Astrocyte of the cerebellum (primary cell): ENCODE results near the gene DNMT1.
A peak's percentile ranks its signal among the peaks of the same experiment; 100 is the strongest.

Experiments used
- DNase-seq: peaks from one replicate; pipeline ENCODE4 v3.0.0-alpha.2; 2011; ENCODE audit warnings: low read depth
- H3K4me3 ChIP-seq: 2 replicates; pipeline ENCODE4 v1.5.1; 2011; ENCODE audit warnings: mild to moderate bottlenecking, low read depth, low read length, moderate library complexity
- in situ Hi-C: cut with HindIII; loops from 2 replicates; pipeline ENCODE4 v1.10.0; 2017; ENCODE audit warnings: low sequenced_read_pairs
- TF ChIP-seq, protein P1 (sequence below): IDR thresholded peaks from 2 replicates; pipeline ENCODE4 v1.5.1; 2012; ENCODE audit warnings: low read length, low read depth, moderate library complexity, mild to moderate bottlenecking; ENCODE audit errors: missing control alignments

DNMT1 gene

DNA sequence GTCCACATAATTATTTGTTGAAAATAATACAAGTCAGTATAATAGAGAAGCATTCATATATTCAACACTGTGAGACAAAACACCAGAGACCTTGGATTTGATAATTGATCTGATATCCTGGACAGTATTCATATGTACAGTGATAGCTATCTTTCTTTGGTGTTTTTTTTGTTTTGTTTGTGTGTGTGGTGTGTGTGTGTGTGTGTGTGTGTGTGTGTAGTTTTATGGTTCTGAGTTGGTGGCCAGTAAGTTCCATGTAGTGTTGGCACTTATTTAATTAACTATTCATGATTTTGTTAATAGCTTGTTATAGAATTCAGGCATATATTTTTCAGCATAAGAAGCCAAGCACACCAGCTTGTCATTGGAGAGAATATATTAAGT is 90.6 kb downstream of the DNMT1 start:
- H3K4me3 ChIP-seq, result no peak overlapping the region

DNA sequence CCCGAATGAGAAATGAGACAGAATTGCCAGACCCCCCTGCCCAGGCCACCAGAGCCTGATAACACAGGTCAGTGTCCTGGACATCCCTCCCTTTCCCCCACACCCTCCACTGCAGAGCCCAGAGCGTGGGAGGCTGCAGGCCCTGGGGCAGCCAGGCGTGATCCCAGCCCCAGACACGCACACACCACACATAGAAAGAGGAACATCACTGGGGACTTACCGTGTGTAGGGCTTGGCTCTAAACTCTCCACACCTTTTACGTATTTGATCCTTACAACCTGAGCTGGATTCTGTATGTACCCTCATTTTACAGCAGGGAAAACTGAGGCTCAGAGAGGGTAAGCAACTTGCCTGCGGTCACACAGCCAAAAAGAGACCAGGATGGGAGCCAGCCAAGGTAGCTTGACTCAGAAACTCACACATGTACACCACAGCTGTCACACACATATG is 91.9 kb downstream of the DNMT1 start:
- no peak overlapping the region for H3K4me3 ChIP-seq
- in situ Hi-C loops, result no loop called here
- no peak for DNase-seq
- TF ChIP-seq, protein P1, sequence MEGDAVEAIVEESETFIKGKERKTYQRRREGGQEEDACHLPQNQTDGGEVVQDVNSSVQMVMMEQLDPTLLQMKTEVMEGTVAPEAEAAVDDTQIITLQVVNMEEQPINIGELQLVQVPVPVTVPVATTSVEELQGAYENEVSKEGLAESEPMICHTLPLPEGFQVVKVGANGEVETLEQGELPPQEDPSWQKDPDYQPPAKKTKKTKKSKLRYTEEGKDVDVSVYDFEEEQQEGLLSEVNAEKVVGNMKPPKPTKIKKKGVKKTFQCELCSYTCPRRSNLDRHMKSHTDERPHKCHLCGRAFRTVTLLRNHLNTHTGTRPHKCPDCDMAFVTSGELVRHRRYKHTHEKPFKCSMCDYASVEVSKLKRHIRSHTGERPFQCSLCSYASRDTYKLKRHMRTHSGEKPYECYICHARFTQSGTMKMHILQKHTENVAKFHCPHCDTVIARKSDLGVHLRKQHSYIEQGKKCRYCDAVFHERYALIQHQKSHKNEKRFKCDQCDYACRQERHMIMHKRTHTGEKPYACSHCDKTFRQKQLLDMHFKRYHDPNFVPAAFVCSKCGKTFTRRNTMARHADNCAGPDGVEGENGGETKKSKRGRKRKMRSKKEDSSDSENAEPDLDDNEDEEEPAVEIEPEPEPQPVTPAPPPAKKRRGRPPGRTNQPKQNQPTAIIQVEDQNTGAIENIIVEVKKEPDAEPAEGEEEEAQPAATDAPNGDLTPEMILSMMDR, result no peak

More for the DNA sequence above, 90.6 kb downstream of the DNMT1 start:
- no peak for DNase-seq
- in situ Hi-C loops, result no loop called here
- TF ChIP-seq, protein P1, result no peak

DNA sequence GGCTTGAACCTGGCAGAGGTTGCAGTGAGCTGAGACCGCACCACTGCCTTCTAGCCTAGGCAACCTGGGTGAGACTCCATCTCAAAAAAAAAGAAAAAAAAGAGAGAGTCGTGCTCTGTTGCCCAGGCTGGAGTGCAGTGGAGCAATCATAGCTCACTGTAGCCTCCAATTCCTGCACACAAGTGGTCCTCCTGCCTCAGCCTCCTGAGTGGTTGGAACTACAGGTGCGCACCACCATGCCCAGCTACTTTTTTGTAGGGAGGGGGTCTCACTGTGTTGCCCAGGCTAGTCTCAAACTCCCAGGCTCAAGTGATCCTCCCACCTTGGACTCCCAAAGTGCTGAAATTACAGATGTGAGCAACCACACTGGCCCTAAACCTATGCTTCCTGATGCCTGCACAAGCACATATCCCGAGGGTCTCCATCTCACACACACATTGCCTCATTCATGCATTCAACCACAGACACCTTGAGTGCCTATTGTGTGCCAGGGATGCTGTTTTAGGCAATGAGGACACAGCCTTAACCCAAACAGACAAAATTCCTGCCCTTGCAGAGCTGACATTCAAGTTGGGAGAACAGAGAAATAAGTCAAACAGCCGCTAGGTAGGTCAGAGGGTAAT is 94.5 kb downstream of the DNMT1 start:
- no peak for DNase-seq
- TF ChIP-seq, protein P1, result no peak
- in situ Hi-C loops, result no loop called here
- no peak overlapping the region for H3K4me3 ChIP-seq

DNA sequence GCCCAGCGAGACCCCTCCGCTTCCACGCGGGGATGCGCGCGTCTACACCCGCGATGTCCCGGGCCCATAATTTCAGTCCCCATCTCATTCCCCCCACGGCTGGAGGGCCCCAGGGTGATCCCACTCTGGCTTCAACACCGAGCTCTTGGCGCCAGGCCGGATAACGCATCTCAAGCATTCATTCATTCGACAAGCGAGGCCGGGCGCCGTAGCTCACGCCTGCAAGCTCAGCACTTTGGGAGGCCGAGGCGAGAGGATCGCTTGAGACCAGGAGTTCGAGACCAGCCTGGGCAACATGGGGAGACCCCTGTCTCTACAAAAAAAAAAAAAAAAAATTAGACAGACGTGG is 98.2 kb downstream of the DNMT1 start:
- in situ Hi-C loops, result no loop called here
- H3K4me3 ChIP-seq, result peak overlapping the region; percentile 35
- TF ChIP-seq, protein P1, result no peak
- no peak for DNase-seq

DNA sequence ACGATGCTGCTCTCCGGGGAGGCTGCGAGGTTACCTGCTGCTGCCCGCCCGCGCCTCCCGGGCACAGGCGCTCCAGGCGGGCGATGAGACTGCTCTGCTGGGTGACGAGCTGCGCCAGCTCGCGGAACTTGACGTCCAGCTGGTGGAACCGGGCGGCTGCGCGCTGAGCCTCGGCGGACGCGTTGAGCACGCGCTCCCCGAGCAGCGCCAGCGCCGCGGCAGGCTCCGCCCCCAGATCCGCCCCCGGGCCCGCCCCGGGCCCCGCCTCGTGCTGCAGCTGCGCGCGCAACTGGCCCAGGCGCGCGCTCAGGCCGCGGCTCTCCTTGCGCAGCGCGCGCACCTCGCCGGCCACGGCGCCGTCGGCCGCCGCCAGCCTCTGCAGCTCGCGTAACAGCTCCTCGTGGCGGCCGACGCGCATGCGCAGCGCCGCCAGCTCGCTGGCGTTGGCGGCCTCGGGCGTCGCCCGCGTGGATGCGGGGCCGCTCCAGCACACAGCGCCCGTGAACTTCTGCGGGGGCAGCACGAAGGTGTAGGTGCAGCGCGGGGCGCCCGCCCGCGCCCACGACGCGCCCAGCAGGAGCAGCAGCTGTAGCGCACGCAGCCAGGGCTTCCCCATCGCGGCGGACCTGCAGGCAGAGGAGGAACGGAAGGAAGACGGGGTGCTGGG is 98.7 kb downstream of the DNMT1 start:
- TF ChIP-seq, protein P1, result no peak
- H3K4me3 ChIP-seq, result peak overlapping the region; percentile 35
- DNase-seq, result peak; percentile 55
- in situ Hi-C loops, result no loop called here

DNA sequence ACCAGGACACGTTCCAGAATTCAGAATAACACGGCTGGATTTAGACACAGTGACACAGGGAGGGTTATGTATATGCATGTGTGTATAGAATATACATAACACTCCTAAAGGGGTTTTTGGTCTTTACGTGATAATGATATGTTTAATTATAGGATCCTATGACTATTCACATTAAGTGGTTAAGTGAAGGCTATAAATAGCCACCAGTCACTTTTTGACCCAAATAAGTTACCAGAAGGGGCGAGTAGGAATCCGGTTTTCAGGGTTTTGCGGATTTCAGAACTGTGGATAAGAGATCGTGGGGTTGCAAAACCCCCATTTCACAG is 99.2 kb downstream of the DNMT1 start:
- no peak overlapping the region for H3K4me3 ChIP-seq
- TF ChIP-seq, protein P1, result no peak
- no peak for DNase-seq
- in situ Hi-C loops, result no loop called here
